HuH-7.5 (cell line): ENCODE results near the gene STIMATE.

Experiments
- DNase-seq: peaks from one replicate; pipeline ENCODE4 v3.0.0; 2011; ENCODE audit warnings: low spot score

STIMATE gene

GRCh38 chr3:52866427-52866826 is 30.9 kb downstream of the STIMATE start:
- DNase-seq = no peak

GRCh38 chr3:52865994-52866393 is 31.4 kb downstream of the STIMATE start:
- DNase-seq = no peak

- no peak for DNase-seq
Measured at GRCh38 chr3:52860424-52860768, 37.0 kb downstream of the STIMATE start.

- no peak for DNase-seq
Measured at GRCh38 chr3:52859686-52860423, 37.5 kb downstream of the STIMATE start.

- DNase-seq = no peak
Measured at GRCh38 chr3:52857864-52858263, 39.5 kb downstream of the STIMATE start.

GRCh38 chr3:52857133-52857532 is 40.2 kb downstream of the STIMATE start:
- no peak for DNase-seq

GRCh38 chr3:52856666-52857065 is 40.7 kb downstream of the STIMATE start:
- DNase-seq = no peak

- DNase-seq = no peak
Measured at GRCh38 chr3:52854013-52854412, 43.3 kb downstream of the STIMATE start.

- DNase-seq = no peak
Measured at GRCh38 chr3:52852419-52852818, 44.9 kb downstream of the STIMATE start.

GRCh38 chr3:52851348-52851747 is 46.0 kb downstream of the STIMATE start:
- peak; percentile 57 for DNase-seq

- no peak for DNase-seq
Measured at GRCh38 chr3:52849656-52850055, 47.7 kb downstream of the STIMATE start.

- DNase-seq = no peak
Measured at GRCh38 chr3:52848617-52849016, 48.7 kb downstream of the STIMATE start.

GRCh38 chr3:52847726-52848125 is 49.6 kb downstream of the STIMATE start:
- no peak for DNase-seq

GRCh38 chr3:52847241-52847640 is 50.1 kb downstream of the STIMATE start:
- no peak for DNase-seq

GRCh38 chr3:52846432-52846965 is 50.8 kb downstream of the STIMATE start:
- DNase-seq = no peak

GRCh38 chr3:52845691-52846431 is 51.5 kb downstream of the STIMATE start:
- DNase-seq = no peak

GRCh38 chr3:52845157-52845556 is 52.2 kb downstream of the STIMATE start:
- DNase-seq = peak; percentile 40

- no peak for DNase-seq
Measured at GRCh38 chr3:52844290-52844975, 52.9 kb downstream of the STIMATE start.

GRCh38 chr3:52843881-52844280 is 53.5 kb downstream of the STIMATE start:
- DNase-seq = no peak

GRCh38 chr3:52843108-52843865 is 54.1 kb downstream of the STIMATE start:
- DNase-seq = no peak

GRCh38 chr3:52842424-52842823 is 54.9 kb downstream of the STIMATE start:
- no peak for DNase-seq

GRCh38 chr3:52841981-52842340 is 55.4 kb downstream of the STIMATE start:
- no peak for DNase-seq
